DMS79 (cell line): Measurements from ENCODE around the gene CES2.
"Not testable (repeated sequence)": the region's sequence is repeated elsewhere in the genome, so short reads cannot be mapped to it uniquely, and the experiment has no call there.

Experiments used
- DNase-seq: peaks from one replicate; lab custom pipeline; 2025; lab: John Stamatoyannopoulos, UW

CES2 gene

DNA sequence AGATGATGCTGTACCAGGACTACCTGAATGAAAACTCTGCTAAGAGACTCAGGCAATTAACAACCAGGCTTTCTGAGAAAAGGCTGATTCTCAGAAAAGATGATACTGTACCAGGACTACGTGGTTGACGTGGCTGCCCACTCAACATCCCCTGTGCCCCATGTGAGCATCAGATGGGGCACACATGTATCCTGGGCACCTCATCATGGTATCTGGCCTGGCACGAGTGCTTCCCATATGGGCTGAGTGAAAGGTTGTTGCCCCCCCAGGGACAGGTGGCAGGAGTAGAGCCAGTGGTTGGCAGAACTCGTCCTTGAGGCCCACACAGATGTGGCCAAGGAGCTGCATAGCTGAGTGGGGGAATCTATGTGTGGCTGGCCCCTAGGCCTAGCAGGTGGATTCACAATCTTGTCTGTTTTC lies 49.6 kb downstream of the CES2 start:
- no peak for DNase-seq

DNA sequence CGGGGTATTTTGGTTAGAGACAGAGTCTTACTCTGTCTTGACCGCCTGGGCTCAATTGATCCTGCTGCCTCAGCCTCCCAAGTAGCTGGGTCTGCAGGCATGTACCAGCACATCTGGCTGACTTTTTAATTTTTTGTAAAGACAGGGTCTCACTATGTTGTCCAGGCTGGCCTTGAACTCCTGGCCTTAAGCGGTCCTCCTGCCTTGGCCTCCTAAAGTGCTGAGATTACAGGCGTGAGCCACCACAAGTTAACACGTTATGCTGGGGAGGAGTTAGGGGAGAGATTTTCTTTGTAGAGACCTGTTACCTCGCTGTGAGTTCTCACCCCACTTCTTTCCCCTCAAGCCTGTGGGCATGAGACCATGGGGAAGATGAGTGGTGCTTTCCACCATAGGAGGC lies 51.2 kb downstream of the CES2 start:
- DNase-seq, result no peak

DNA sequence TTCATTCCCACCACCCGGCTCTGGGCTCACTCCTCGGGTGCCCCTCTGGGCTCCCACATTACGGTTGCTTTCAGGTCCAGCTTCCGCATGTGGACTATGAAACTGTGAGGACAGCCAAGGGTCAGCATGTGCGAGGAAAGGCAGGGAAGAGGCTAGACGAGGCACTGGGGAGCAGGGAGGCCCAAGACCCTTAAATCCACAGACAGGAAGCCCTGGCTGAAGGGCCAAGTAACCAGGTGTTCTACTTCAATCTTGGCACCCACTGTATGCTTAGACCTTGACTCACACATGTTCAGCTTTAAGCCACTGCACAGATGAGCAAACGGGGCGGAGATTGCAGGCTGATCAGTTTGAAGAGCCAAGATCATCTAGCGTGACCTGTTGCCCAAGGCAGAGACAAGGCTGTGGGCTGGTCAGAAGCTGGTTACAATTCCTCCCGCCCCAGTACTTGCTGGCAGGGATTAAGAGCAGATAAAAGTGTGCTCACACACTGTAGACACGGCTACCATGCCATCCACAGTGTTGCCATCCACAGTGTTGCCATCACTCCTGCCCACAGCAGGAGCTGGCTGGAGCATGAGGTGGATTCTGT lies 53.0 kb downstream of the CES2 start, which contains the start of gene CES4A:
Gene CES4A (plus strand): TSS at position 393 of the 592 bp plus-strand sequence. CDS start 184 bp downstream, at position 577.
- no peak for DNase-seq

DNA sequence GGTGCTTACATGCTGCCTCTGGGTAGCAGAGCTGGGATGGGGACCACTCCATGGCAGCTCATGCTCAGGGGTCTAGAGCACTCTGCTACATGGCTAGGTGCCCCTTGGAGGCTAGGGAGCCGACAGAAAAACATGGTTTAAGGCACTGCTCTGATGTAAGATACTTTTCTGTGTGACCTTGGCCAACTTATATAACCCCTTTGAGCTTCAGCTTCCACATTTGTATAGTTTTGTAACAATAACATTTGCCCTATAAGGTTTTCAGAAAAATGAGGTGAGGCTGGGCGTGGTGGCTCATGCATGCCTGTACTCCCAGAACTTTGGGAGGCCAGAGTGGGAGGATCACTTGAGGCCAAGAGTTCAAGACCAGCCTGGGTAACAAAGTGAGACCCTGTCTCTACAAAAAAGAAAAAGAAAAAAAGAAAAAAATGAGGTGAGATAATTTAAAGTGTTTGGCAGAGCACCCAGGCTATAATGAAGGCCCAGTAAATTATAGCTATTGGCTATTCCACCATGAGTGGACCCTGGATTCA lies 56.3 kb downstream of the CES2 start:
- no peak for DNase-seq

DNA sequence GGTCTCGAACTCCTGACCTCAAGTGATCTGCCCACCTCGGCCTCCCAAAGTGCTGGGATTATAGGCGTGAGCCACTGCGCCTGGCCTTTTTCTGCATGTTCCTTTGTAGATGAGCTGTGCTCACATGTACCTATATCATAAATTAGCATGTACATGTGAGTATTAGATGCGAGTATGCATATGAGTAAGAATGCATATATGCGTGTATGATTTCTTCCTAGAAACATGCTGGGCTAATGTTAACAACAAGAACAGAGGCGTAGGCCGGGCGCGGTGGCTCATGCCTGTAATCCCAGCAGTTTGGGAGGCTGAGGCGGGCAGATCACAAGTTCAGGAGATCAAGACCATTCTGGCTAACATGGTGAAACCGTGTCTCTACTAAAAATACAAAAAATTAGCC lies 58.2 kb downstream of the CES2 start:
- not testable (repeated sequence) for DNase-seq
